Spleen (tissue), 11 donors: ENCODE measurements around the gene ARHGAP24. TPM values are rescaled to one million over a fixed set of nuclear protein-coding genes. Genes with fewer than 3 reads are reported as not detected.

Experiments used
- DNase-seq: peaks from one replicate; pipeline ENCODE4 v3.0.0-alpha.2; 2020
- H3K27ac ChIP-seq, 8 donors: fragments of 200-600 bp; sonication (generic) in 7 of 8; 1 replicate in 4 of 8; 2 replicates in 4 of 8; pipeline versions ENCODE4 v1.5.0 to v1.8.0; 2016 to 2021; ENCODE audit warnings: inconsistent platforms in 4 of 8, mild to moderate bottlenecking in 4 of 8, moderate library complexity in 1 of 8
- H3K27me3 ChIP-seq, 7 donors: fragments of 200-600 bp; sonication (generic) in 6 of 7; replicated peaks in 1 of 7; 1 replicate in 4 of 7; 2 replicates in 3 of 7; pipeline versions ENCODE4 v1.5.0 to v1.8.0; 2016 to 2021; ENCODE audit warnings: inconsistent platforms in 3 of 7, mild to moderate bottlenecking in 1 of 7
- H3K36me3 ChIP-seq, 6 donors: fragments of 200-600 bp; sonication (generic) in 5 of 6; 1 replicate in 4 of 6; 2 replicates in 2 of 6; pipeline versions ENCODE4 v1.5.0 to v1.8.0; 2016 to 2021; ENCODE audit warnings: inconsistent platforms in 2 of 6
- H3K4me1 ChIP-seq, 6 donors: fragments of 200-600 bp; sonication (generic) in 5 of 6; 1 replicate in 3 of 6; 2 replicates in 3 of 6; pipeline versions ENCODE4 v1.5.0 to v1.8.0; 2016 to 2021; ENCODE audit warnings: inconsistent platforms in 3 of 6
- H3K4me3 ChIP-seq, 8 donors: fragments of 200-600 bp; sonication (generic) in 7 of 8; 1 replicate in 4 of 8; 2 replicates in 4 of 8; pipeline versions ENCODE4 v1.5.0 to v1.8.0; 2016 to 2021; ENCODE audit warnings: inconsistent platforms in 4 of 8, mild to moderate bottlenecking in 4 of 8, moderate library complexity in 2 of 8
- H3K9me3 ChIP-seq, 8 donors: fragments of 200-600 bp; sonication (generic) in 7 of 8; 1 replicate in 4 of 8; 2 replicates in 4 of 8; pipeline versions ENCODE4 v1.5.0 to v1.8.0; 2016 to 2021; ENCODE audit warnings: inconsistent platforms in 4 of 8
- POLR2A ChIP-seq, 3 donors: fragments of 450-650 bp; IDR thresholded peaks; one replicate each; pipeline ENCODE4 v1.5.1; 2017; ENCODE audit warnings: antibody characterized with exemption in 3 of 3, mild to moderate bottlenecking in 1 of 3
- POLR2AphosphoS5 ChIP-seq, 3 donors: sonication (generic); formaldehyde crosslinking; IDR thresholded peaks; one replicate each; pipeline ENCODE4 v1.5.1; 2017; ENCODE audit warnings: antibody characterized with exemption in 3 of 3
- WGBS, 5 donors: extraction: QIAGEN DNeasy Blood & Tissue Kit in 3 of 5; methylation state at CpG; one replicate each; pipeline versions ENCODE4 v1.1.5 to v1.1.7; 2013 to 2018; 5-methylcytosine and 5-hydroxymethylcytosine counted together
- intact Hi-C: fragments of 100-400 bp; cut with DNase I; formaldehyde crosslinking; loops from one replicate; pipeline ENCODE4 v1.15.0; 2023; ENCODE audit warnings: low total_unique reads
- polyA plus RNA-seq, 3 donors: library from polyadenylated mRNA; stranded (reverse); fragments of 200-250 nt; gene quantifications; one replicate each; pipeline ENCODE4 v1.2.1, GENCODE V29; 2013
- total RNA-seq, 7 donors: library from RNA; depleted of rRNA in 3 of 7; stranded (reverse); fragments of >200 nt in 3 of 7; fragmentation: NEBNext Ultra II Directional in 4 of 7; extraction: Animal tissue kit (Norgen Biotek cat#: 25700) in 4 of 7; gene quantifications; one replicate each; pipeline versions ENCODE4 v1.1.0 to v1.2.1, GENCODE V29; 2016 to 2021
- TF ChIP-seq, protein P1 (sequence below), 11 experiments: fragments of 200-600 bp in 7 of 11; fragments of 450-650 bp in 4 of 11; sonication (generic) in 4 of 11; IDR thresholded peaks in 8 of 11; conservative IDR thresholded peaks in 3 of 11; 1 replicate in 7 of 11; 2 replicates in 4 of 11; pipeline versions ENCODE4 v1.4.0 to v1.8.0; 2016 to 2021; ENCODE audit warnings: antibody characterized with exemption in 11 of 11, inconsistent platforms in 4 of 11, mild to moderate bottlenecking in 1 of 11
- donor health status: healthy with polysubstance abuse.
- donor health status: DM: no; HTN: no; CAD: no; lungs with moderate emphysema.
- donor health status: DM: no; HTN: no; CAD: no.
- donor health status: Bipolar disorder and iron deficiency.
- donor health status: healthy.
- donor health status: DM: no; HTN: no; CAD: no.
- donor health status: DM: yes; HTN: yes; CAD: no.

The ARHGAP24 gene
- total and polyA plus RNA-seq, 10 donors, result 23.1 to 199 (median 130) TPM

DNA sequence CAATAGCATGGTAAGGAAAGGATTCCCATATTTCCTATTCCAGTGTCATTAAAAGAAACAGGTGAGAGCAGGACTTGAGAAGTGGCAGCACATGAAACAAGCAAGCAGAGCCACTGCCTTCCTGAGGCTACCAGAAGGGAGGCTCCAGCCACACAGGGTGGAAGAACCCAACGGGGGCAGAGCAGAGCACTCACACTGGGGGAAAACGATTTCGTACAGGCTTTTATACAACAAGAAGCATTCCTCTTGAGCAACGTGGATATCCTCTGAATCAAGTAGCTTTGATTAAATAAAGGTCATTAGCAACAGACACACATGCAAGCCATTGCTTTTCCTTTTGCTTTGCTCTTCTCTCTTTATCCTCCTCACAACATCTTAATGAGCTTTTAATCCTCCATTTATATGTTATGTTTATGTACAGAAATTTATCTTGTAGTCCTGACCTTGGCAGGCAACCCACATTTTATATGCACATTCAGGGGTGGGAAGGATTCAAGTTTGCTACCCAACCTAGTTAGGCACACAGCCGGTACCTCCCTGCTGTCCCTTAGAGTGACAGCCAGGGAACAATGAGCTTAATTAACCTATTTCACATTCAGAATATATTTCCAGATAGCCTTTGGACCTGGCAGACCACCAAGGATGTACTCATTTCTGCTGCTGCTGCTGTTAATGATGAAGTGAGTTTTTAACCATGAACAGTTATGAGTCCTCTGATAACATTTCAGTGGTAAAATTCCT is 202.1 kb downstream of the ARHGAP24 start:
- no peak for DNase-seq
- Histone ChIP-seq H3K27me3 (no peaks in the 10 kb centered on the region), H3K9me3 (no peaks in the 10 kb centered on the region), H3K27ac (peak overlapping the region in 5 of 8 donors; percentile 37 to 73 (median 43)), H3K36me3 (peaks cover 0 to 5% (median 0%) of the 10 kb centered on the region in 6 donors), H3K4me3 (no peak overlapping the region), H3K4me1 (peaks cover 11 to 98% (median 74%) of the 10 kb centered on the region in 6 donors)
- TF ChIP-seq, protein P1, sequence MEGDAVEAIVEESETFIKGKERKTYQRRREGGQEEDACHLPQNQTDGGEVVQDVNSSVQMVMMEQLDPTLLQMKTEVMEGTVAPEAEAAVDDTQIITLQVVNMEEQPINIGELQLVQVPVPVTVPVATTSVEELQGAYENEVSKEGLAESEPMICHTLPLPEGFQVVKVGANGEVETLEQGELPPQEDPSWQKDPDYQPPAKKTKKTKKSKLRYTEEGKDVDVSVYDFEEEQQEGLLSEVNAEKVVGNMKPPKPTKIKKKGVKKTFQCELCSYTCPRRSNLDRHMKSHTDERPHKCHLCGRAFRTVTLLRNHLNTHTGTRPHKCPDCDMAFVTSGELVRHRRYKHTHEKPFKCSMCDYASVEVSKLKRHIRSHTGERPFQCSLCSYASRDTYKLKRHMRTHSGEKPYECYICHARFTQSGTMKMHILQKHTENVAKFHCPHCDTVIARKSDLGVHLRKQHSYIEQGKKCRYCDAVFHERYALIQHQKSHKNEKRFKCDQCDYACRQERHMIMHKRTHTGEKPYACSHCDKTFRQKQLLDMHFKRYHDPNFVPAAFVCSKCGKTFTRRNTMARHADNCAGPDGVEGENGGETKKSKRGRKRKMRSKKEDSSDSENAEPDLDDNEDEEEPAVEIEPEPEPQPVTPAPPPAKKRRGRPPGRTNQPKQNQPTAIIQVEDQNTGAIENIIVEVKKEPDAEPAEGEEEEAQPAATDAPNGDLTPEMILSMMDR (IDR thresholded peaks at IDR 0.05 in 8 of 11, conservative IDR thresholded peaks at IDR 0.05 in 3 of 11), result no peak
- TF ChIP-seq POLR2AphosphoS5 (IDR thresholded peaks at IDR 0.05) (no peak), POLR2A (IDR thresholded peaks at IDR 0.05) (no peak)
- WGBS, 5 donors, result 54 to 74% (median 61%) methylated on average over 5 of the region's 5 CpGs
- intact Hi-C loops, result no loop called here

DNA sequence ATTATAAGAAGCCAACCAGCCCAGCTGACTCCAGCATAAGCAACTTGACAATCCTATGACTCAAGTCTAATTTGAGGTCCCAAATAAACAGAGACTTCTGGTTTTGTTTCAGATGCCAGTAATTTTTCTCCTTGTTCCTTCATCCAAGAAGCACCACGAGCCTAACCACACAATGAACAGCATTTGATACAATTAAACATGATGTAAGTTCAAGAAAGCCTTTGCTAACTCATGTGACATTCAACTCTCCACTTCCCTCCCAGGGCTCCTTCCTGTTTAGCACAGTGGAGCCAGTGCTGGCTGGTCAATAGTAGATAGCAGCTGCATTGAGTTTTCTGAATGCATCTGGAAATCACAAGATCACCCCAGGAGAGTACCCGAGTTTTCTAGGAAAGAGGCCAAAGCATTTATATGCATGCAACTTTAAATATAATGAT is 206.3 kb downstream of the ARHGAP24 start:
- Histone ChIP-seq H3K27ac (peak overlapping the region in 7 of 8 donors; percentile 30 to 80 (median 73)), H3K4me1 (peaks cover 5 to 64% (median 40%) of the 10 kb centered on the region in 6 donors), H3K9me3 (peaks cover 0 to under 1% (median 0%) of the 10 kb centered on the region in 8 donors), H3K36me3 (peaks cover 0 to under 1% (median 0%) of the 10 kb centered on the region in 6 donors), H3K4me3 (no peak overlapping the region), H3K27me3 (no peaks in the 10 kb centered on the region)
- DNase-seq, result no peak
- TF ChIP-seq POLR2AphosphoS5 (IDR thresholded peaks at IDR 0.05) (peak in 1 of 3 donors; percentile 58), POLR2A (IDR thresholded peaks at IDR 0.05) (no peak)
- TF ChIP-seq, protein P1 (IDR thresholded peaks at IDR 0.05 in 8 of 11, conservative IDR thresholded peaks at IDR 0.05 in 3 of 11), result no peak
- intact Hi-C loops, result no loop called here
- WGBS, 5 donors, result 3 to 26% (median 8%) methylated on average over 2 of the region's 2 CpGs

- 90 to 95% (median 94%) methylated on average over 3 of the region's 3 CpGs for WGBS, 5 donors
- TF ChIP-seq POLR2AphosphoS5 (IDR thresholded peaks at IDR 0.05), result no peak
- TF ChIP-seq, protein P1 (IDR thresholded peaks at IDR 0.05 in 8 of 11, conservative IDR thresholded peaks at IDR 0.05 in 3 of 11), result no peak
- TF ChIP-seq POLR2A (IDR thresholded peaks at IDR 0.05), result no peak
- H3K9me3 ChIP-seq, result peaks cover 0 to 5% (median 0%) of the 10 kb centered on the region in 8 donors
- H3K4me3 ChIP-seq, result no peak overlapping the region
- peaks cover 0 to 4% (median 0%) of the 10 kb centered on the region in 6 donors for H3K36me3 ChIP-seq
- peaks cover 5 to 58% (median 36%) of the 10 kb centered on the region in 6 donors for H3K4me1 ChIP-seq
- no peak for DNase-seq
- peak overlapping the region in 5 of 8 donors; percentile 17 to 80 (median 73) for H3K27ac ChIP-seq
- H3K27me3 ChIP-seq, result no peaks in the 10 kb centered on the region
- intact Hi-C loops, result no loop called here
Observed at GRCh38 chr4:85681921-85682320, 207.0 kb downstream of the ARHGAP24 start.

DNA sequence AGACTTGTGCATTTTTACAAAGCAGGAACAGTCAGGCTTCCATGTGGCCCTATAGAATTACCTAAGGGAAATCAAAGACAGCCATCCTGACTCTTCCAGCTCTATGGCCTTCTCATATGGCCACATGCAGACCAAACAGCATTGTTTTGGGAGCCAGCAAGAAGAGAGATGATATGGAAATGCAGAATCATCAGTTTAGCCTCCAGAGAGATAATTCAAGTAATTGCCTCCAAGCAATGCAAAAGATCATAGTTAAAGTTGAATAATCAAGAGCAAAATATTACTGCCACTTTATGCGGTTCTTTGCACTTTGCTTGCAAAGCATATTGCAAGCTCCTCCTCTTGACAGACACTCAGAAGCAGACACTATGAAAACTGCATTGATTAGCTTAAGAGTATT is 207.4 kb downstream of the ARHGAP24 start:
- peaks cover 0 to 4% (median 0%) of the 10 kb centered on the region in 6 donors for H3K36me3 ChIP-seq
- H3K27ac ChIP-seq, result peak overlapping the region in 3 of 8 donors; percentile 73 to 80 (median 77)
- no peak overlapping the region for H3K4me3 ChIP-seq
- TF ChIP-seq POLR2AphosphoS5 (IDR thresholded peaks at IDR 0.05), result no peak
- TF ChIP-seq POLR2A (IDR thresholded peaks at IDR 0.05), result no peak
- TF ChIP-seq, protein P1 (IDR thresholded peaks at IDR 0.05 in 8 of 11, conservative IDR thresholded peaks at IDR 0.05 in 3 of 11), result no peak
- peaks cover 0 to 5% (median 0%) of the 10 kb centered on the region in 8 donors for H3K9me3 ChIP-seq
- H3K27me3 ChIP-seq, result no peaks in the 10 kb centered on the region
- 86 to 93% (median 90%) methylated on average over 1 of the region's 1 CpG for WGBS, 5 donors
- DNase-seq, result no peak
- H3K4me1 ChIP-seq, result peaks cover 5 to 53% (median 34%) of the 10 kb centered on the region in 6 donors
- intact Hi-C loops, result no loop called here
